Measurements from ENCODE around the gene CEP104.

- no peak for TF ChIP-seq CTCF (IDR thresholded peaks at IDR 0.05)
- TF ChIP-seq POLR2A (IDR thresholded peaks at IDR 0.05) = no peak
These were observed 25.3 kb downstream of the CEP104 start for GRCh38 chr1:3831689-3832088.

Measured in stomach (tissue), 4 donors.